Tibial nerve (tissue), 4 donors: ENCODE data around the gene PTGIR.

Experiments
- EP300 ChIP-seq, 2 donors: sonication (generic); formaldehyde crosslinking; IDR thresholded peaks; one replicate each; pipeline ENCODE4 v1.6.1; 2017; ENCODE audit warnings: antibody characterized with exemption in 2 of 2, mild to moderate bottlenecking in 1 of 2
- POLR2A ChIP-seq, 2 donors: fragments of 450-650 bp; IDR thresholded peaks; one replicate each; pipeline ENCODE4 v1.6.1; 2017; ENCODE audit warnings: antibody characterized with exemption in 2 of 2, mild to moderate bottlenecking in 2 of 2, moderate library complexity in 2 of 2
- TF ChIP-seq, protein P1 (sequence below), 5 experiments: fragments of 200-600 bp in 3 of 5; fragments of 450-650 bp in 2 of 5; sonication (generic) in 3 of 5; IDR thresholded peaks; one replicate each; pipeline ENCODE4 v1.5.1; 2016 to 2019; ENCODE audit warnings: antibody characterized with exemption in 5 of 5, mild to moderate bottlenecking in 3 of 5, moderate library complexity in 2 of 5

DNA sequence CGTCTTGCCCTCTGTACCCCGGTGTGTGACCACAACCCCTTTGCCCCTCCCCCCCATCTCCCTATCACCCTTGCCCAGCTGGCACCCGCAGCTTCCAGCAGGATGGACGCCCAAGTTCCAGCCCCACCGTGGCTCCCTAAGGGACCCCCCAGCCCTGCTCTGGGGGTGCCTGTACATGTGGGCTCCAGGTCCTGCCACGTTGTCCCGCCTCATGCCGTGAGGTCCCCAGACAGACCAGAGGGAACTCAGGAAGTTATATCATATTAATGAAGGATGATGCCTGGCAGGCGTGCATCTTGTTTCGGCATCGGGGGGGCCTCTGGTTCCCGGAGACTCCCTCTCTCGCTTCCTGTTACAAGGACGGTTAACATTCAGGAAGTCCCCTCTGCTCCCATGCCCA is 1.6 kb upstream of the PTGIR start:
- TF ChIP-seq, protein P1, sequence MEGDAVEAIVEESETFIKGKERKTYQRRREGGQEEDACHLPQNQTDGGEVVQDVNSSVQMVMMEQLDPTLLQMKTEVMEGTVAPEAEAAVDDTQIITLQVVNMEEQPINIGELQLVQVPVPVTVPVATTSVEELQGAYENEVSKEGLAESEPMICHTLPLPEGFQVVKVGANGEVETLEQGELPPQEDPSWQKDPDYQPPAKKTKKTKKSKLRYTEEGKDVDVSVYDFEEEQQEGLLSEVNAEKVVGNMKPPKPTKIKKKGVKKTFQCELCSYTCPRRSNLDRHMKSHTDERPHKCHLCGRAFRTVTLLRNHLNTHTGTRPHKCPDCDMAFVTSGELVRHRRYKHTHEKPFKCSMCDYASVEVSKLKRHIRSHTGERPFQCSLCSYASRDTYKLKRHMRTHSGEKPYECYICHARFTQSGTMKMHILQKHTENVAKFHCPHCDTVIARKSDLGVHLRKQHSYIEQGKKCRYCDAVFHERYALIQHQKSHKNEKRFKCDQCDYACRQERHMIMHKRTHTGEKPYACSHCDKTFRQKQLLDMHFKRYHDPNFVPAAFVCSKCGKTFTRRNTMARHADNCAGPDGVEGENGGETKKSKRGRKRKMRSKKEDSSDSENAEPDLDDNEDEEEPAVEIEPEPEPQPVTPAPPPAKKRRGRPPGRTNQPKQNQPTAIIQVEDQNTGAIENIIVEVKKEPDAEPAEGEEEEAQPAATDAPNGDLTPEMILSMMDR (IDR thresholded peaks at IDR 0.05), result no peak
- TF ChIP-seq POLR2A (IDR thresholded peaks at IDR 0.05), result no peak
- TF ChIP-seq EP300 (IDR thresholded peaks at IDR 0.05), result no peak
